ENCODE data around the gene RHOBTB3.
"Not testable (repeated sequence)": the region's sequence is repeated elsewhere in the genome, so short reads cannot be mapped to it uniquely, and the experiment has no call there.

The RHOBTB3 gene

GRCh38 chr5:95699337-95699736 lies 31.8 kb upstream of the RHOBTB3 start:
- TF ChIP-seq CTCF (conservative IDR thresholded peaks at IDR 0.05) = no peak

GRCh38 chr5:95701074-95701473 lies 30.1 kb upstream of the RHOBTB3 start:
- no peak for TF ChIP-seq CTCF (conservative IDR thresholded peaks at IDR 0.05)
- H3K27ac ChIP-seq = no peak overlapping the region

More at GRCh38 chr5:95699337-95699736, 31.8 kb upstream of the RHOBTB3 start:
- no peak overlapping the region; the same call in 1 of the 2 replicates for H3K27ac ChIP-seq

GRCh38 chr5:95704150-95704549 lies 27.0 kb upstream of the RHOBTB3 start:
- TF ChIP-seq CTCF (conservative IDR thresholded peaks at IDR 0.05) = no peak
- H3K27ac ChIP-seq = no peak overlapping the region

- H3K27ac ChIP-seq = not testable (repeated sequence)
Observed at GRCh38 chr5:95706196-95706595, 24.9 kb upstream of the RHOBTB3 start.

GRCh38 chr5:95707055-95707454 lies 24.1 kb upstream of the RHOBTB3 start:
- no peak for TF ChIP-seq CTCF (conservative IDR thresholded peaks at IDR 0.05)
- no peak overlapping the region for H3K27ac ChIP-seq

- H3K27ac ChIP-seq = not testable (repeated sequence)
Observed at GRCh38 chr5:95707534-95708188, 23.5 kb upstream of the RHOBTB3 start.

- no peak for TF ChIP-seq CTCF (conservative IDR thresholded peaks at IDR 0.05)
- H3K27ac ChIP-seq = no peak overlapping the region
Observed at GRCh38 chr5:95708876-95709275, 22.3 kb upstream of the RHOBTB3 start.

GRCh38 chr5:95709967-95710650 lies 21.0 kb upstream of the RHOBTB3 start:
- 0 out of 2 replicates have a peak overlapping the region, but pooled peaks have one; percentile 12 for H3K27ac ChIP-seq
- no peak for TF ChIP-seq CTCF (conservative IDR thresholded peaks at IDR 0.05)

- H3K27ac ChIP-seq = 0 out of 2 replicates have a peak overlapping the region, but pooled peaks have one; percentile 12
Observed at GRCh38 chr5:95710651-95711500, 20.3 kb upstream of the RHOBTB3 start.
